CD4-positive, alpha-beta T cell treated with Interferon gamma for 1 hour (primary cell): ENCODE measurements around the gene WNT2B.

ENCODE experiments used
- DNase-seq: peaks from one replicate; pipeline ENCODE4 v3.0.0-alpha.2; 2020

Gene WNT2B

GRCh38 chr1:112529301-112529700, 20.5 kb downstream of the WNT2B start:
- DNase-seq = no peak

- no peak for DNase-seq
Observed at GRCh38 chr1:112530832-112531231, 22.1 kb downstream of the WNT2B start.

GRCh38 chr1:112532064-112532463, 23.3 kb downstream of the WNT2B start:
- no peak for DNase-seq

GRCh38 chr1:112533029-112533428, 24.3 kb downstream of the WNT2B start:
- no peak for DNase-seq

- no peak for DNase-seq
Observed at GRCh38 chr1:112536561-112536960, 27.8 kb downstream of the WNT2B start.

- DNase-seq = no peak
Observed at GRCh38 chr1:112537456-112537855, 28.7 kb downstream of the WNT2B start.

- no peak for DNase-seq
Observed at GRCh38 chr1:112538883-112539282, 30.1 kb downstream of the WNT2B start.

GRCh38 chr1:112540226-112540794, 31.5 kb downstream of the WNT2B start:
- no peak for DNase-seq

- no peak for DNase-seq
Observed at GRCh38 chr1:112541299-112541698, 32.5 kb downstream of the WNT2B start.

- DNase-seq = no peak
Observed at GRCh38 chr1:112542206-112542973, 33.6 kb downstream of the WNT2B start.

- DNase-seq = no peak
Observed at GRCh38 chr1:112544011-112544688, 35.4 kb downstream of the WNT2B start.

GRCh38 chr1:112544751-112545150, 36.0 kb downstream of the WNT2B start:
- DNase-seq = no peak

GRCh38 chr1:112546076-112546475, 37.3 kb downstream of the WNT2B start:
- no peak for DNase-seq

GRCh38 chr1:112548547-112548946, 39.8 kb downstream of the WNT2B start:
- no peak for DNase-seq

GRCh38 chr1:112549590-112549989, 40.8 kb downstream of the WNT2B start:
- no peak for DNase-seq

- DNase-seq = no peak
Observed at GRCh38 chr1:112554411-112554810, 45.6 kb downstream of the WNT2B start.

GRCh38 chr1:112557385-112557784, 48.6 kb downstream of the WNT2B start:
- no peak for DNase-seq

- DNase-seq = no peak
Observed at GRCh38 chr1:112558634-112559033, 49.9 kb downstream of the WNT2B start.

- DNase-seq = no peak
Observed at GRCh38 chr1:112563341-112563740, 54.6 kb downstream of the WNT2B start.

GRCh38 chr1:112564081-112564480, 55.3 kb downstream of the WNT2B start:
- no peak for DNase-seq

GRCh38 chr1:112565800-112566199, 57.0 kb downstream of the WNT2B start:
- no peak for DNase-seq

GRCh38 chr1:112575154-112575804, 66.5 kb downstream of the WNT2B start:
- DNase-seq = no peak

GRCh38 chr1:112576240-112576639, 67.5 kb downstream of the WNT2B start:
- no peak for DNase-seq
